ENCODE data around the gene GNG12. TPM values are rescaled to one million over a fixed set of nuclear protein-coding genes. Genes with fewer than 3 reads are reported as not detected.

Gene GNG12
- total and polyA plus RNA-seq, 9 of the 15 experiments (the other 6 are each of a cell fraction or from before 2014, with no cell fraction given): 2.6 to 6.0 (median 4.1) TPM

DNA sequence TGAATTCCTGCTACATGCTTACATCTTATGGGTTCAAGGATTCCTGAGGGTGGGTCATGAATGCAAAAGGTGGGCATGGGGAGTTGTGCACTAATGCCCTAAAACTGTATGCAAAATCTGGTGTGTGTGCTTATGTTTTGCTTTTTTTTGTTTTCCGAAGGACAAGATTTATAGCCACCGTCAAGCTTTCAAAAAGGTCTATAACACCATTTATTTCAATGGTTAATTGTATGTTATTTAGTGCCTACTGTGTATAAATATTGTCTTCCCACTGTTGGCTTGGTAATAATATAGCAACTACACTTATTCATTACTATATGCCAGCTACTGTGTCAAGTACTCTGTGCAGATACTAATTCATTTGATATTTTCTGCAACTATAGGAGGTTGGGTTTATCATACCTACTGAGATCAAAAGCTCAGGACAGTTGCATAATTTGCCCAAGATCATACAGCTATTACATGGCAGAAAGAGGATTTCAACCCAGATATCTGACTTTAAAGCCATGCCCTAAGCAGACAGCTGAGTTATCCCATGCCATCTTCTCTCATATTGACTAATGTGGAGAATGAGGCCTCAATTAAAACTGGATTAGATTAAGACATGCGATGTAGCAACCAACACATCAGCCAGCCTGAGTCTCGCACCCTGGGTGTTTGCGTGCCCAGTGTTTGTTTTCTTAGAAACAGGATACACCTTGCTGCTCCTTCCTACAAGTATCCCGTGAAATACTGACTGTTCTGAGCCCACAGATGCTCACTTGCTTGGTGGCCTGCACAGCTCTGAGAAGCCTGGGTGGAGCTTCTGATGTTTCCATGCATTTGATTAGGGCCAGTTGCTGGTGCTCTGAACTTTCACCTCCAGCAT is 113.7 kb downstream of the GNG12 start:
- CTCF ChIA-PET (ENCODE audit: low intra/inter-chr PET ratio): no interaction called here

GRCh38 chr1:67717876-67718275 is 115.4 kb downstream of the GNG12 start:
- H3K79me2 ChIP-seq (ENCODE audit: control insufficient read depth, insufficient read depth, low read length): no peaks in the 10 kb centered on the region
- no peak overlapping the region for H3K4me2 ChIP-seq (ENCODE audit: insufficient read depth, low read length)
- H3K4me1 ChIP-seq (replicated peaks in 1 of 2; ENCODE audit: control insufficient read depth in 2 of 2, insufficient read depth in 2 of 2, low read length in 2 of 2): peaks cover 10 to 36% of the 10 kb centered on the region in 2 experiments
- no TSS peak for BruUV-seq (replicated peaks)
- in situ Hi-C loops (cut with MboI): no loop called here
- no peaks in the 10 kb centered on the region for H3K9me3 ChIP-seq (replicated peaks; ENCODE audit: control insufficient read depth, insufficient read depth, low read depth, low read length)
- H3K36me3 ChIP-seq (ENCODE audit: control insufficient read depth, insufficient read depth, low read length): no peaks in the 10 kb centered on the region
- no peaks in the 10 kb centered on the region for H3K9me1 ChIP-seq (ENCODE audit: control insufficient read depth, insufficient read depth, low read length)
- no peak overlapping the region for H3K9ac ChIP-seq (ENCODE audit: insufficient read depth in 1 of 2, low read depth in 2 of 2, low read length in 2 of 2)
- ChIA-PET CTCF (ENCODE audit: low intra/inter-chr PET ratio) (interaction anchor here (0.7 kb wide), 1 partner anchor 516 kb away, joined by 5 read pairs; no protein-coding TSS in a partner anchor), POLR2A (interaction anchor here (1.2 to 1.5 kb wide), 2 partner anchors 11 to 31 kb away, joined by 3 to 4 read pairs; no protein-coding TSS in a partner anchor)
- no peak for DNase-seq (ENCODE audit: extremely low read depth in 1 of 4, low spot score in 3 of 4)
- H4K20me1 ChIP-seq (replicated peaks; ENCODE audit: control insufficient read depth, insufficient read depth, low read length): no peaks in the 10 kb centered on the region
- ATAC-seq: no peak
- 72% methylated on average over 4 of the region's 4 CpGs for WGBS (ENCODE audit: insufficient coverage, low coverage, missing lambda C conversion rate)
- H3K4me3 ChIP-seq: no peak overlapping the region
- FAIRE-seq: no peak
- H3K27ac ChIP-seq (ENCODE audit: extremely low read depth, low read depth, low read length): no peak overlapping the region
- H2AFZ ChIP-seq (ENCODE audit: low read depth, low read length): no peak overlapping the region
- intact Hi-C loops (cut with micrococcal nuclease): no loop called here
- no peaks in the 10 kb centered on the region for H3K27me3 ChIP-seq (ENCODE audit: control insufficient read depth in 2 of 2, insufficient read depth in 2 of 2, low read length in 2 of 2)
- TF ChIP-seq NFYB (IDR thresholded peaks at IDR 0.05; ENCODE audit: extremely low read depth, insufficient read length): no peak
- TF ChIP-seq ZNF274 (IDR thresholded peaks at IDR 0.05; ENCODE audit: borderline replicate concordance, low read depth, low read length): no peak
- no peak for TF ChIP-seq GABPA (tag; conservative IDR thresholded peaks at IDR 0.05; ENCODE audit: low read depth)
- TF ChIP-seq MAX (CRISPR knock-in tag; IDR thresholded peaks at IDR 0.05): 0 out of 2 replicates have a peak, but pooled peaks have one; percentile 30
- TF ChIP-seq EGR1 (conservative IDR thresholded peaks at IDR 0.05): no peak
- TF ChIP-seq GMEB1 (CRISPR knock-in tag; IDR thresholded peaks at IDR 0.05): no peak
- no peak for TF ChIP-seq HDAC3 (IDR thresholded peaks at IDR 0.05; ENCODE audit: borderline replicate concordance, partially characterized antibody)
- TF ChIP-seq CEBPG (CRISPR knock-in tag; IDR thresholded peaks at IDR 0.05): no peak
- TF ChIP-seq CEBPG (tag; conservative IDR thresholded peaks at IDR 0.05 in 1 of 2, IDR thresholded peaks at IDR 0.05 in 1 of 2): no peak
- no peak for TF ChIP-seq RBBP5 (IDR thresholded peaks at IDR 0.05; ENCODE audit: borderline replicate concordance, insufficient read depth, low read length, poor library complexity, severe bottlenecking)
- TF ChIP-seq XRCC4 (IDR thresholded peaks at IDR 0.05; ENCODE audit: extremely low read depth, insufficient read depth, insufficient read length): no peak

More for the DNA sequence above, 113.7 kb downstream of the GNG12 start:
- WGBS (ENCODE audit: insufficient coverage, low coverage, missing lambda C conversion rate): 78% methylated on average over 6 of the region's 6 CpGs
- BruUV-seq (replicated peaks): no TSS peak
- H3K4me2 ChIP-seq (ENCODE audit: insufficient read depth, low read length): no peak overlapping the region
- intact Hi-C loops (cut with micrococcal nuclease) (no loop called here), in situ Hi-C loops (cut with MboI) (no loop called here)
- FAIRE-seq: no peak
- TF ChIP-seq JUNB (CRISPR knock-in tag; conservative IDR thresholded peaks at IDR 0.05): no peak
- no peak for TF ChIP-seq LEF1 (IDR thresholded peaks at IDR 0.05)
- TF ChIP-seq MEIS2 (IDR thresholded peaks at IDR 0.05; ENCODE audit: partially characterized antibody): peak; percentile 30
- no peaks in the 10 kb centered on the region for H3K79me2 ChIP-seq (ENCODE audit: control insufficient read depth, insufficient read depth, low read length)
- no peaks in the 10 kb centered on the region for H3K36me3 ChIP-seq (ENCODE audit: control insufficient read depth, insufficient read depth, low read length)
- no peaks in the 10 kb centered on the region for H3K9me3 ChIP-seq (replicated peaks; ENCODE audit: control insufficient read depth, insufficient read depth, low read depth, low read length)
- no peak for ATAC-seq
- no peaks in the 10 kb centered on the region for H4K20me1 ChIP-seq (replicated peaks; ENCODE audit: control insufficient read depth, insufficient read depth, low read length)
- H3K27me3 ChIP-seq (ENCODE audit: control insufficient read depth in 2 of 2, insufficient read depth in 2 of 2, low read length in 2 of 2): no peaks in the 10 kb centered on the region
- H2AFZ ChIP-seq (ENCODE audit: low read depth, low read length): peak overlapping the region; percentile 22; the same call in 1 of the 2 replicates
- no peak for DNase-seq (ENCODE audit: extremely low read depth in 1 of 4, low spot score in 3 of 4)
- H3K9me1 ChIP-seq (ENCODE audit: control insufficient read depth, insufficient read depth, low read length): no peaks in the 10 kb centered on the region
- no peak overlapping the region for H3K4me3 ChIP-seq
- H3K4me1 ChIP-seq (replicated peaks in 1 of 2; ENCODE audit: control insufficient read depth in 2 of 2, insufficient read depth in 2 of 2, low read length in 2 of 2): peaks cover 7 to 33% of the 10 kb centered on the region in 2 experiments; a peak in 3 of 5 replicates
- H3K27ac ChIP-seq (ENCODE audit: extremely low read depth, low read depth, low read length): no peak overlapping the region
- POLR2A ChIA-PET: interaction anchor here (0.8 to 1.7 kb wide), 7 partner anchors 8 to 33 kb away, joined by 4 to 8 read pairs (median 5); no protein-coding TSS in a partner anchor
- no peak overlapping the region for H3K9ac ChIP-seq (ENCODE audit: insufficient read depth in 1 of 2, low read depth in 2 of 2, low read length in 2 of 2)

Data from K562 (cell line).